Keratinocyte (primary cell): Measurements from ENCODE around the gene PLCXD1.
"Not testable (repeated sequence)": the region's sequence is repeated elsewhere in the genome, so short reads cannot be mapped to it uniquely, and the experiment has no call there.

Experiments
- CTCF ChIP-seq, 3 experiments: IDR thresholded peaks in 1 of 3; conservative IDR thresholded peaks in 1 of 3; optimal IDR thresholded peaks in 1 of 3; 2 replicates in 2 of 3; 3 replicates in 1 of 3; pipeline versions ENCODE3 to v1.5.1; 2011; ENCODE audit warnings: low read length in 3 of 3, mild to moderate bottlenecking in 3 of 3, moderate library complexity in 2 of 3, control low read depth in 1 of 3, inconsistent platforms in 1 of 3; ENCODE audit not compliant: insufficient read depth in 2 of 3; ENCODE audit errors: extremely low read depth in 1 of 3
- EZH2 ChIP-seq: IDR thresholded peaks from one replicate; pipeline ENCODE4 v1.6.1; 2012; ENCODE audit warnings: inconsistent platforms, mild to moderate bottlenecking, low read length, moderate library complexity

GRCh38 chrX:351324-351641 is 70.1 kb downstream of the PLCXD1 start:
- not testable (repeated sequence) for TF ChIP-seq CTCF (optimal IDR thresholded peaks at IDR 0.05 in 1 of 3, IDR thresholded peaks at IDR 0.05 in 1 of 3, conservative IDR thresholded peaks at IDR 0.05 in 1 of 3; ENCODE audit: extremely low read depth in 1 of 3, insufficient read depth in 2 of 3, low read length in 3 of 3); EZH2
